GM23338 (cell line): ENCODE data around the gene FURIN. TPM values are rescaled to one million over a fixed set of nuclear protein-coding genes. Genes with fewer than 3 reads are reported as not detected.

Experiments used
- ATAC-seq: fragments of 200-7000 bp; cut with Tn5 transposase; 3 replicates; pipeline ENCODE4 v1.9.1; 2020
- DNase-seq: peaks from one replicate; pipeline ENCODE4 v3.0.0-alpha.2; 2015; ENCODE audit warnings: low spot score
- H2AFZ ChIP-seq: fragments of 200-600 bp; sonication (generic); 2 replicates; pipeline ENCODE4 v1.8.0; 2016; ENCODE audit warnings: antibody characterized with exemption, mild to moderate bottlenecking, moderate library complexity
- H3F3A ChIP-seq: fragments of 200-600 bp; sonication (generic); replicated peaks from 2 replicates; pipeline ENCODE4 v1.8.0; 2017; ENCODE audit warnings: antibody characterized with exemption, mixed run types, low read depth
- H3K27ac ChIP-seq: fragments of 200-600 bp; sonication (generic); 2 replicates; pipeline ENCODE4 v1.6.1; 2016; ENCODE audit warnings: low read depth
- H3K27me3 ChIP-seq: fragments of 200-600 bp; sonication (generic); 2 replicates; pipeline ENCODE4 v1.8.0; 2016; ENCODE audit warnings: mild to moderate bottlenecking, mixed run types, moderate library complexity; ENCODE audit not compliant: insufficient read depth
- H3K36me3 ChIP-seq: fragments of 200-600 bp; sonication (generic); 2 replicates; pipeline ENCODE4 v1.8.0; 2016; ENCODE audit warnings: mild to moderate bottlenecking; ENCODE audit not compliant: insufficient read depth
- H3K4me1 ChIP-seq: fragments of 200-600 bp; sonication (generic); 2 replicates; pipeline ENCODE4 v1.8.0; 2016; ENCODE audit warnings: mild to moderate bottlenecking, moderate library complexity; ENCODE audit not compliant: insufficient read depth
- H3K4me2 ChIP-seq: fragments of 200-600 bp; sonication (generic); 2 replicates; pipeline ENCODE4 v1.7.1; 2017; ENCODE audit warnings: mixed run types
- H3K4me3 ChIP-seq: fragments of 200-600 bp; sonication (generic); 2 replicates; pipeline ENCODE4 v1.6.1; 2016; ENCODE audit warnings: mixed run types
- H3K79me2 ChIP-seq: fragments of 200-600 bp; sonication (generic); replicated peaks from 2 replicates; pipeline ENCODE4 v1.8.0; 2017; ENCODE audit warnings: mild to moderate bottlenecking; ENCODE audit not compliant: insufficient read depth
- H3K9me2 ChIP-seq: fragments of 200-600 bp; sonication (generic); 2 replicates; pipeline ENCODE4 v1.8.0; 2017; ENCODE audit not compliant: insufficient read depth
- H4K20me1 ChIP-seq: fragments of 200-600 bp; sonication (generic); replicated peaks from 2 replicates; pipeline ENCODE4 v1.8.0; 2017; ENCODE audit warnings: mild to moderate bottlenecking; ENCODE audit not compliant: insufficient read depth
- H3K27ac Mint-ChIP-seq: 2 replicates; pipeline ENCODE4 v1.8.0; 2020; ENCODE audit warnings: inconsistent platforms, mild to moderate bottlenecking, moderate library complexity, mixed read lengths
- H3K27me3 Mint-ChIP-seq: 3 replicates; pipeline ENCODE4 v1.8.0; 2022; ENCODE audit warnings: low read depth, mild to moderate bottlenecking, moderate library complexity, mixed read lengths, inconsistent platforms; ENCODE audit not compliant: insufficient read depth, poor library complexity
- H3K36me3 Mint-ChIP-seq: 3 replicates; pipeline ENCODE4 v1.8.0; 2021; ENCODE audit warnings: low read depth, mild to moderate bottlenecking, inconsistent platforms, moderate library complexity, mixed read lengths
- H3K4me1 Mint-ChIP-seq: 3 replicates; pipeline ENCODE4 v1.8.0; 2020; ENCODE audit warnings: mild to moderate bottlenecking, inconsistent platforms, mixed read lengths
- H3K4me3 Mint-ChIP-seq: 3 replicates; pipeline ENCODE4 v1.8.0; 2021; ENCODE audit warnings: moderate library complexity, mild to moderate bottlenecking, inconsistent platforms, mixed read lengths
- H3K9me3 Mint-ChIP-seq: 3 replicates; pipeline ENCODE4 v1.8.0; 2020; ENCODE audit warnings: moderate library complexity, mild to moderate bottlenecking, inconsistent platforms, mixed read lengths
- CREB1 ChIP-seq: fragments of 250-450 bp; sonication (Bioruptor Pico); IDR thresholded peaks from 2 replicates; pipeline ENCODE4 v1.5.0; 2020; ENCODE audit warnings: low read depth, mild to moderate bottlenecking, moderate library complexity
- CTCF ChIP-seq, 2 experiments: fragments of 200-600 bp in 1 of 2; sonication (generic) in 1 of 2; conservative IDR thresholded peaks; 2 replicates each; pipeline versions ENCODE4 v1.5.1 to v1.6.1; 2016 to 2017; ENCODE audit warnings: antibody characterized with exemption in 2 of 2, low read depth in 2 of 2, mild to moderate bottlenecking in 2 of 2, moderate library complexity in 1 of 2
- ETS1 ChIP-seq: IDR thresholded peaks from 2 replicates; pipeline ENCODE4 v1.6.1; 2016; ENCODE audit warnings: antibody characterized with exemption
- EZH2 ChIP-seq: fragments of 200-600 bp; sonication (generic); IDR thresholded peaks from one replicate; pipeline ENCODE4 v1.8.0; 2017; ENCODE audit warnings: antibody characterized with exemption, mild to moderate bottlenecking, low read depth; ENCODE audit not compliant: unreplicated experiment
- JUNB ChIP-seq: IDR thresholded peaks from one replicate; pipeline ENCODE4 v1.6.1; 2016; ENCODE audit warnings: antibody characterized with exemption; ENCODE audit not compliant: unreplicated experiment
- NANOG ChIP-seq: IDR thresholded peaks from 2 replicates; pipeline ENCODE4 v1.6.1; 2016; ENCODE audit warnings: antibody characterized with exemption, borderline replicate concordance
- POLR2AphosphoS5 ChIP-seq: IDR thresholded peaks from 2 replicates; pipeline ENCODE4 v1.6.1; 2016; ENCODE audit warnings: antibody characterized with exemption, low read depth
- STAT1 ChIP-seq: IDR thresholded peaks from one replicate; pipeline ENCODE4 v1.6.1; 2016; ENCODE audit warnings: antibody characterized with exemption; ENCODE audit not compliant: unreplicated experiment
- ZNF462 ChIP-seq: fragments of 250-450 bp; sonication (Bioruptor Pico); IDR thresholded peaks from 2 replicates; pipeline ENCODE4 v1.5.0; 2020; ENCODE audit warnings: mild to moderate bottlenecking, moderate library complexity
- polyA plus RNA-seq: library from polyadenylated mRNA; unstranded; fragments of >200 nt; fragmentation: Nextera tagmentation; extraction: Ambion mirVana; gene quantifications from 2 replicates; pipeline ENCODE4 v1.2.1, GENCODE V29; 2016
- total RNA-seq: library from RNA; depleted of rRNA; stranded (reverse); fragments of >200 nt; shearing (Covaris generic); gene quantifications from 2 replicates; pipeline ENCODE4 v1.2.3, GENCODE V29; 2014

FURIN gene
- total and polyA plus RNA-seq, 2 experiments from 2014 or later: 6.3 to 20.9 TPM

- no peak for TF ChIP-seq ZNF462 (CRISPR knock-in tag)
- TF ChIP-seq EZH2: no peak
- no peak for TF ChIP-seq POLR2AphosphoS5
- no peak for TF ChIP-seq ETS1
- no peak for TF ChIP-seq CREB1
- TF ChIP-seq JUNB: no peak
- TF ChIP-seq NANOG: no peak
- no peak for TF ChIP-seq STAT1
Measured at GRCh38 chr15:90862487-90862886, 5.9 kb upstream of the FURIN start (continued).

GRCh38 chr15:90862964-90863778, 5.2 kb upstream of the FURIN start:
- Mint-ChIP-seq H3K4me1 (peaks cover 21% of the 10 kb centered on the region), H3K27me3 (peaks cover 5% of the 10 kb centered on the region), H3K36me3 (no peaks in the 10 kb centered on the region), H3K4me3 (no peak overlapping the region), H3K27ac (no peak overlapping the region), H3K9me3 (no peaks in the 10 kb centered on the region)
- Histone ChIP-seq H3K4me1 (peaks cover 12% of the 10 kb centered on the region), H3K4me3 (no peak overlapping the region), H3K36me3 (no peaks in the 10 kb centered on the region), H3K9me2 (no peaks in the 10 kb centered on the region), H3F3A (no peaks in the 10 kb centered on the region), H3K4me2 (no peak overlapping the region), H4K20me1 (no peaks in the 10 kb centered on the region), H3K27me3 (no peaks in the 10 kb centered on the region), H3K79me2 (no peaks in the 10 kb centered on the region), H3K27ac (no peak overlapping the region), H2AFZ (no peak overlapping the region; the same call in 1 of the 2 replicates)
- ATAC-seq (no peak), DNase-seq (no peak)
- TF ChIP-seq CTCF (conservative IDR thresholded peaks at IDR 0.05; ENCODE audit: low read depth in 2 of 2): no peak
